ENCODE data around the gene HIVEP3. TPM values are rescaled to one million over a fixed set of nuclear protein-coding genes. Genes with fewer than 3 reads are reported as not detected.

The HIVEP3 gene
- total RNA-seq, 1 donor from 2014 or later: 8.9 TPM

DNA sequence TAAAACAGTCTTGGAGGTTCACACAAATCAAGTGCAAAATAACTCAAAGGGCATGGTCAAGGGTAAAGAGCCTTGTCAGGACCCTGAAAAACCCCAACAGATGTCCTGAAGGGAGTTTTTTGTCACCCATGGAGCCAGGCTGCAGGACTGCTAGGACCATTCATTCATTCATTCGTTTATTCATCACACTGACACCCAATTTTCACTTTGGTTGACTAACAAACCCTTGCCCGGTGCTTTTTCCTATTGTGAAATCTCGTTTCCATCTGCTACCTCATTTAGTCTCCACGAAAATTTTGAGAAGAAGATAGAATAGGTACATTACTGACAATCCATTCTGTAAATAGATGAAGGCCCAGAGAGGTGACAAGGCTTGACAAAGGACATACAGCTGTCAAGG, 216.0 kb downstream of the HIVEP3 start:
- no peaks in the 10 kb centered on the region for H4K20me1 ChIP-seq (ENCODE audit: insufficient read depth, low read length)
- Mint-ChIP-seq H3K27ac (ENCODE audit: unreplicated experiment) (no peak overlapping the region), H3K27me3 (ENCODE audit: low read depth, unreplicated experiment) (peaks cover 53% of the 10 kb centered on the region), H3K4me3 (ENCODE audit: unreplicated experiment) (no peak overlapping the region), H3K36me3 (ENCODE audit: low read depth, unreplicated experiment) (no peaks in the 10 kb centered on the region), H3K4me1 (ENCODE audit: low read depth, unreplicated experiment) (peaks cover 2% of the 10 kb centered on the region), H3K9me3 (ENCODE audit: unreplicated experiment) (peaks cover 5% of the 10 kb centered on the region)
- H3K9ac ChIP-seq (ENCODE audit: low read length): no peak overlapping the region
- no peaks in the 10 kb centered on the region for H3K9me3 ChIP-seq (ENCODE audit: insufficient read depth, low read depth, low read length)
- no peak overlapping the region for H3K27ac ChIP-seq (ENCODE audit: low read depth, low read length)
- H3K36me3 ChIP-seq (ENCODE audit: insufficient read depth, low read length): no peaks in the 10 kb centered on the region
- H3K4me3 ChIP-seq (ENCODE audit: insufficient read depth, low read depth, low read length): no peak overlapping the region
- H3K79me2 ChIP-seq (ENCODE audit: insufficient read depth, low read length): no peaks in the 10 kb centered on the region
- TF ChIP-seq EZH2 (IDR thresholded peaks at IDR 0.05; ENCODE audit: insufficient read depth, low read length) (no peak), CTCF (IDR thresholded peaks at IDR 0.05; ENCODE audit: insufficient read depth, low read depth, low read length) (no peak)
- no peak for DNase-seq (ENCODE audit: low read depth)
- H3K4me1 ChIP-seq (ENCODE audit: insufficient read depth, low read length): no peaks in the 10 kb centered on the region
- H2AFZ ChIP-seq (ENCODE audit: low read depth, low read length): no peak overlapping the region
- H3K27me3 ChIP-seq (ENCODE audit: insufficient read depth, low read length): no peaks in the 10 kb centered on the region
- H3K4me2 ChIP-seq (ENCODE audit: low read length): no peak overlapping the region
- no peak for FAIRE-seq

DNA sequence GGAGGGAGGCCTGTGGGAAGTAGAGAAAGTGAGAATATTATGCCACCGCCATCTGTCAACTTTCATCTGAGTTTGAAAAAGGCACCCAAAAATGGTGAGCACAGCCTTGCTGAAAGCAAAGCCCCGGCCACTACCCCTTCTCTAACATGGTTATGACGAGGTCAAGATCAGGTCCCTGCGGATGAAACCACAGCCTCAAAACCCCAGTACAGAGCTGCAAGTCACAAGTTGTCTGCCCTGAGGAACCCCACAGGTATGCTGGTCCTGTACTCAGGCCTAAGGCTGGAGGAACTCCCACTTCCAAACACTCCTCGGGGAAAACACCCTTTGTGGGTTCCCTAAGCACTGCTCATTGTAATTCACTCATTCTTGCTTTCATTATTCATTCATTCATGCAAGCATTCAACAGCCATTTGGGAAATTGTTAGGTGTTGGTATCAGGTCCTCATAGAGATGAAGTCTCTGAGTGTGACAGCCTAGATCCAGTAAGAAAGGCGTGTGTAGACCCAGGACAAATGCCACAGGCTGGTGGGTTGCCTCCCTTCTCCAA, 217.7 kb downstream of the HIVEP3 start:
- Mint-ChIP-seq H3K4me1 (ENCODE audit: low read depth, unreplicated experiment) (peaks cover 2% of the 10 kb centered on the region), H3K4me3 (ENCODE audit: unreplicated experiment) (no peak overlapping the region), H3K36me3 (ENCODE audit: low read depth, unreplicated experiment) (no peaks in the 10 kb centered on the region), H3K9me3 (ENCODE audit: unreplicated experiment) (peaks cover 3% of the 10 kb centered on the region), H3K27me3 (ENCODE audit: low read depth, unreplicated experiment) (peaks cover 48% of the 10 kb centered on the region), H3K27ac (ENCODE audit: unreplicated experiment) (no peak overlapping the region)
- FAIRE-seq: no peak
- H3K9me3 ChIP-seq (ENCODE audit: insufficient read depth, low read depth, low read length): no peaks in the 10 kb centered on the region
- H3K79me2 ChIP-seq (ENCODE audit: insufficient read depth, low read length): no peaks in the 10 kb centered on the region
- no peak overlapping the region for H3K4me3 ChIP-seq (ENCODE audit: insufficient read depth, low read depth, low read length)
- H3K27ac ChIP-seq (ENCODE audit: low read depth, low read length): no peak overlapping the region
- no peaks in the 10 kb centered on the region for H3K4me1 ChIP-seq (ENCODE audit: insufficient read depth, low read length)
- H2AFZ ChIP-seq (ENCODE audit: low read depth, low read length): no peak overlapping the region
- DNase-seq (ENCODE audit: low read depth): no peak
- no peak overlapping the region for H3K9ac ChIP-seq (ENCODE audit: low read length)
- no peaks in the 10 kb centered on the region for H3K36me3 ChIP-seq (ENCODE audit: insufficient read depth, low read length)
- H4K20me1 ChIP-seq (ENCODE audit: insufficient read depth, low read length): no peaks in the 10 kb centered on the region
- no peaks in the 10 kb centered on the region for H3K27me3 ChIP-seq (ENCODE audit: insufficient read depth, low read length)
- H3K4me2 ChIP-seq (ENCODE audit: low read length): no peak overlapping the region
- TF ChIP-seq CTCF (IDR thresholded peaks at IDR 0.05; ENCODE audit: insufficient read depth, low read depth, low read length) (no peak), EZH2 (IDR thresholded peaks at IDR 0.05; ENCODE audit: insufficient read depth, low read length) (no peak)

- Mint-ChIP-seq H3K27me3 (ENCODE audit: low read depth, unreplicated experiment) (peaks cover 47% of the 10 kb centered on the region), H3K36me3 (ENCODE audit: low read depth, unreplicated experiment) (no peaks in the 10 kb centered on the region), H3K4me3 (ENCODE audit: unreplicated experiment) (no peak overlapping the region), H3K27ac (ENCODE audit: unreplicated experiment) (no peak overlapping the region), H3K4me1 (ENCODE audit: low read depth, unreplicated experiment) (peaks cover 2% of the 10 kb centered on the region), H3K9me3 (ENCODE audit: unreplicated experiment) (peaks cover 3% of the 10 kb centered on the region)
- no peak for DNase-seq (ENCODE audit: low read depth)
- H3K4me2 ChIP-seq (ENCODE audit: low read length): no peak overlapping the region
- no peak overlapping the region for H2AFZ ChIP-seq (ENCODE audit: low read depth, low read length)
- no peaks in the 10 kb centered on the region for H3K79me2 ChIP-seq (ENCODE audit: insufficient read depth, low read length)
- no peaks in the 10 kb centered on the region for H4K20me1 ChIP-seq (ENCODE audit: insufficient read depth, low read length)
- no peaks in the 10 kb centered on the region for H3K36me3 ChIP-seq (ENCODE audit: insufficient read depth, low read length)
- no peak overlapping the region for H3K4me3 ChIP-seq (ENCODE audit: insufficient read depth, low read depth, low read length)
- no peaks in the 10 kb centered on the region for H3K27me3 ChIP-seq (ENCODE audit: insufficient read depth, low read length)
- no peak overlapping the region for H3K27ac ChIP-seq (ENCODE audit: low read depth, low read length)
- FAIRE-seq: no peak
- no peak overlapping the region for H3K9ac ChIP-seq (ENCODE audit: low read length)
- no peaks in the 10 kb centered on the region for H3K9me3 ChIP-seq (ENCODE audit: insufficient read depth, low read depth, low read length)
- H3K4me1 ChIP-seq (ENCODE audit: insufficient read depth, low read length): no peaks in the 10 kb centered on the region
- no peak for TF ChIP-seq CTCF (IDR thresholded peaks at IDR 0.05; ENCODE audit: insufficient read depth, low read depth, low read length)
- no peak for TF ChIP-seq EZH2 (IDR thresholded peaks at IDR 0.05; ENCODE audit: insufficient read depth, low read length)
Measured at GRCh38 chr1:41700581-41700980, 218.1 kb downstream of the HIVEP3 start.

All from astrocyte (in vitro differentiated cells and primary cell).